GM19328 (cell line): Measurements from ENCODE around the gene AEN.

Source experiments
- ATAC-seq: cut with Tn5 transposase; IDR thresholded peaks from one replicate; pipeline ENCODE4 v1.9.1; 2021; ENCODE audit warnings: mild to moderate bottlenecking, moderate library complexity; ENCODE audit not compliant: unreplicated experiment

Gene AEN

GRCh38 chr15:88613074-88613944 is 7.8 kb upstream of the AEN start:
- ATAC-seq: no peak

DNA sequence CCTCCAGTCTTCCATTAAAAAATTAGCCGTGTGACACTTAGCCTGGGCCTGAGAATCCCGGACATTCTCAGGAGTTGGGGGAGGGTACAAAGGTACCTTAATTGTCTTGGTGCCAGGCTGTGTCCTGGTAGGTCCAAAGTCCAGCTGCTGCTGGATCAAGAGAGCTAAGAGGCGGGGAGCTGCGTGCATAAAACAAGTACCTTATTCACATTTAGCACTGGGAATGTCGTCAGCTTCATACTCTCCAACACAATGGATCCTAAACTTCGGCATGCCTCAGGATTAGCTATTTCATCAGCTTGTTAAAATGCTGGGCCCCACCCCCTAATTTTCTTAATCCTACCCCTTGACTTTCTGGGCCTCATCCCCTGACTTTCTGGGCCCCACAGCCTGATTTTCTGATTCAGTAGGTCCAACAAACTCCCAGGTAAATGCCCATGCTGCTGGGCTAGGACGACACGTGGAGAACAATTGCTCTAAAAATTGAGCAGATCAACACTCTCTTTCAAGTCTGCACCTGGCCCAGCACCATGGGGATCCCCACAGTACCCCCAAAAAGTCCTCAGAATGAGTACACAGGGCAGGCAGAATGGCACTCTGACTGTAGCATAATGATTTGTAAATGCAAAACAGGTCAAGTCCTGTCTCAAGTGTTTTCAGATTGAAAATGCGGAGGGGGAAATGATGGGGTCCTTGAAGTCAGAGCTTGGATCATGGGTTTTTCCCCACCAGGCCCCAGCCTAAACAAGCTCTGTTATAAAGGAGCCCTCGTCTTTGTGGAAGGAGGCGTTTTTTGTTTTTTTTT is 5.6 kb upstream of the AEN start:
- ATAC-seq: no peak

GRCh38 chr15:88616240-88616639 is 4.9 kb upstream of the AEN start:
- ATAC-seq: no peak

- ATAC-seq: no peak
These were observed 4.0 kb upstream of the AEN start for GRCh38 chr15:88617031-88617722.

- ATAC-seq: no peak
These were observed 3.4 kb upstream of the AEN start for GRCh38 chr15:88617790-88618189.

DNA sequence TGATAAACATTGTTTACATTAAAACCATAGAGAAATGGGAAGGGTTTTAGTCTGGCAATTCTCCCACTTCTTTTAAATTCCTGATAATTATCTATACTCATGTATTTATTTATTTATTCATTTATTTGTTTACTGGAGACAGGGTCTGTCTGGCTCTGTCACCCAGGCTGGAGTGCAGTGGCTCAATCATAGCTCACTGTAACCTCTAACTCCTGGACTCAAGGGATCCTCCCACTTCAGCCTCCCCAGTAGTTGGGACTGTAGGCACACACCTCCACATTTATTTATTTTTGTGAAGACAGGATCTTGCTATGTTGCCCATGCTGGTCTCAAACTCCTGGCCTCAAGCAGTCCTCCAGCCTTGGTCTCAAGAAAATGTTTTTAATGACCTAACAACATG is 2.5 kb upstream of the AEN start:
- no peak for ATAC-seq

GRCh38 chr15:88619796-88620195 is 1.3 kb upstream of the AEN start:
- no peak for ATAC-seq

DNA sequence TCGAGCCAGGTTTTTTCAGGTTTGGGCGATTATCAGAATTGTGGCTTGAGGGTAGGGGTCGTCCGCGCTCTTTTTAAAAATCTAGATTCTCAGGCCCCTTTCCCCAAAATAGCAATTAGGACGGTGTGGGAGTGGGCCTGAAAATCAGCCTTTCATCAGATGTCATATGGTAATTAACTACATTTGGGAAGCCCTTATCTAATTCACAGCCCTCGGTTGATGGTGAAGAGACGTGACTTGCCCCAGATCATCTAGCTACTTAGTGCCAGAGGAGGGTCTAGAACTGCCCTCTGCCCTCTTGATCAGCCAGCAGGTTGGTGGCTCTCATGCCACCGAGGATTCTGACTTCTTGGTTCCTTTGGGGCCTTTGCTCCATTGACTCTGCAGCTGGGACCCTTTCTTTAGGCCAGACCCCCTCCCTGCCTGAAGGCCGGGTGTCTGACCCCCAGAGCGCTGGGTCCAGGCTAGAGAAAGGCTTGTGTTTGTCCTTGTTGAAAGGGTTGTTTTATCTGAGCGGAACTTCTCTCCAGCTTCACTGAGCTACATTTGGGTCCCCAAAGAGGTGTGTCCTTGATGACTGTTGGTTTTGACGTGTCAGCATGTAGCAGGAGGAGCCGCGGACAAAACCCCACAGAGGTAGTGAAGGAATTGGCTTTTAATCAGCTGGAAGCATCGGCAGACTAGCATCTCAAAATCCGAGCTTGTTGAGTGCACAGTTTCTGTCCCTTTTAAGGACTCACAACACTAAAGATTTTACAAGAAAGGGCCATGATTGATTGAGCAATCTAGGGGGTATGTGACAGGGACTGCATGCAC is 857 bp downstream of the AEN start:
- peak; percentile 36 for ATAC-seq

GRCh38 chr15:88622605-88622975 is 1.4 kb downstream of the AEN start:
- ATAC-seq: no peak

- no peak for ATAC-seq
These were observed 1.9 kb downstream of the AEN start for GRCh38 chr15:88623061-88623460.

- ATAC-seq: no peak
These were observed 2.5 kb downstream of the AEN start for GRCh38 chr15:88623632-88624031.

DNA sequence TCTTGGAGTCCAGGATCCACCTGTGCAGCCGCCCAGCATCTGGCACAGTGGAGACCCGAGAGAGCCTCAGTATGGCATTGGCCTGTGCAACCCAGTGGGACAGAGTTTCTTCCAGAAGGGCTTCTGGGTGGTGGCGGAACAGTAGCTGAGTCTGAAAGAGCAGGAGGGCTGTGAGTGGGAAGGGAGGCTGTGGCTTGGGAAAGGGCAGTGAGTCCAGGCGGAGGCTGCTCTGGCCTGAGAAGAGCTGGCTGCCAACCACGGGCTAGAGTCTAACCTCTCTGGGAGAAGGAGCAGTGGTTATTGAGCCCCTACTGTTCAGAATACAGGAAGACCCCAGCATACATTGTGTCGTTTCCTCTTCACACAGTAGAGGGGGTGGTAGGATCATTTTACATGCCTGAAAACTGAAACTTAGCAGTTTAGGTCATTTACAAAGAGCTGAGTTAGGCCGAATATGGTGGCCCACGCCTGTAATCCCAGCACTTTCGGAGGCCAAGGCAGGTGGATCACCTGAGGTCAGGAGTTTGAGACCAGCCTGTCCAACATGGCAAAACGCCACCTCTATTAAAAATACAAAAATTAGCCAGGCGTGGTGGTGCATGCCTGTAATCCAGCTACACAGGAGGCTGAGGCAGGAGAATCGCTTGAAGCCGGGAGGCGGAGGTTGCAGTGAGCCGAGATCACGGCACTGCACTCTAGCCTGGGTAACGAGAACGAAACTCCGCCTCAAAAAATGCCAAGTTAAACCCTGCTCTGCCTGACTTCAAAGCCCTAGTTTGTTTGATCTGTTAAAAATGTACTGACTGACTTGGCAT is 3.2 kb downstream of the AEN start:
- ATAC-seq: no peak

GRCh38 chr15:88624971-88625490 is 3.9 kb downstream of the AEN start:
- ATAC-seq: no peak

GRCh38 chr15:88625943-88626741 is 5.0 kb downstream of the AEN start:
- ATAC-seq: no peak

DNA sequence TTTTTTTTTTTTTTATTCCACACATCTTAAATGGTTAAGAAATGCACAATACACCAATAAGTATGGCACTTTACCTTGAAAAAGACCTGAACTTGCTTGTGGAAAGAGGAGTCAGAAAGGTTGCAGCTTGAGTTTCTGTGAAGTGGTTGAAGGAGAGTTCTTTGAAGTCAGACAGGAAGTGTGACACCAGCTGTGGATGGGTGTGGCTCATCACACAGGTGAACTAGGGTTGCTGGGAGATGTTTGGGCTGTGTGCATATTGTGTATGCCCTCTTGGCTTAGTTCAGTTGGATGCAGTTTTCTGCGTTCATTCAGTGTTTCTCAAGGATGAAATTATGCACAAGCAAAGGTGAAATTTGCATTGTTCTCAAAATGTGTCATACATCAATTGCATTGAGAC is 6.3 kb downstream of the AEN start:
- no peak for ATAC-seq

DNA sequence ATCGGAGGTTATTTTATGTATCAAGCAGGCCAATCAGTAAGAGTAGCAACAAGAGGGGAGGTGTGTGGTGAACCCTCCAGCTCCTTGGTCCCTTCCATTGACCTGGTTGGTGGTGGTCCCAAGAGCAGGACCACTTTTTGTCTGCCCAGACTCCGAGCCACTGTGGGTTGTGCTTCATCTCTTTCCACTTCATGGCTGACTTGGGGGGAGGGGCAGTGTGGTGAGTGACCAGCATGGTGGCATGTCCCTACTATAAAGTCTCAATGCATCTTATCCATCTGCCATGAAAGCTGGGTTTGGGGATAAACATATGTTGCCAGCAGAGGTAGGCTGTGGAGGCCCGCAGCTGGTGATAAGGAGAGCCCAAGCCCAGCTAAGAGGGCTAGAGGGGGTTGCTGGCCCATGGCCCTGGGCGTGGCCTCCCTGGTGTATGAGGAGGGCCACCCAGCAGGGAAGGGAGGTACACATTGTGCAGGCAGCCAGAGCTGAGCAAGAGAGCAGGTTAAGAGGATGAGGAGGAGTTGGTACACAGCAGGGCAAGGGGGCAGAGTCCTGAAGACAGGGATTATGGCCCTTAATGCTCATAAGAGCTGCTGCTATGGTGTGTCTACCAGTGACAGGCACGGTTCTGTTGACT is 7.0 kb downstream of the AEN start:
- ATAC-seq: no peak

DNA sequence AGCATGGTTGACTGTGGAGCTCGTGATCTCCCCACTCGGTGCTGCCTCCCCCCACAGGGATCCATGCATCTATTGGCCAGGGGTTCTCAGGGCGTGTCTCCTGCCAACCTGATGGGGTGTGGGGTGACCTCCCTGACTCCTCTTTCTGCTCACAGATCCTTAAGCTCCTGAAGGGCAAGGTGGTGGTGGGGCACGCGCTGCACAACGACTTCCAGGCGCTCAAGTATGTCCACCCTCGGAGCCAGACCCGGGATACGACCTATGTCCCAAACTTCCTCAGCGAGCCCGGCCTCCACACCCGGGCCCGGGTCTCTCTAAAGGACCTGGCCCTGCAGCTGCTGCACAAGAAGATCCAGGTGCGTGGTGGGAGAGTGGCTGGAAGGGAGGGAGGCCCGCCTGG is 7.9 kb downstream of the AEN start:
- no peak for ATAC-seq

DNA sequence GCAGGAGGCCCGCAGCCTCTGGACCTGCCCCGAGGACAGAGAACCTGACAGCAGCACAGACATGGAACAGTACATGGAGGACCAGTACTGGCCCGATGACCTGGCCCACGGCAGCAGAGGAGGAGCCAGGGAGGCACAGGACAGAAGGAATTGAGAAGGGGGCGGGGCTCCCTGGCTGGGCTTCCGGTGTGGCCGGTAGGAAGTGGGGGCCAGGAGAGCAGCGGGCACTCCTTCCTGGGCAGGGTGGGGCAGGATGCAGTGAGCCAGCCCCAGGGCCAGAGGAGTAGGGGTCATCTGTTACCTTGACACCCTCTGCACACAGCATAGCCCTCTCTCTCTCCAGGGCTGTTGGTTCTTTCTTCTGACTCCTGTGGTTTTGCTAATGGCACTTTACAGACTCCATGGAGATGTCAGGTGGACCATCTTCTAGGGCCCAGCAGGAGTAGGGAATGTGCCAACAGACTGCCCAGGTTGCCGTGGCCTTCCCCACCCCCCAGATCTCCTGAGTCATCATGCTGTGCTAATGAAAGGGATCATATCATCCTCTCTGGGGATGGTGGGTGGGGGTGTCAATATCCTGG is 9.1 kb downstream of the AEN start:
- ATAC-seq: no peak
